GM20431 (cell line): Measurements from ENCODE around the gene CKB.

Experiments used
- in situ Hi-C: fragments of 300-500 bp; cut with MseI, MboI; formaldehyde crosslinking; loops from one replicate; pipeline ENCODE4 v1.15.0; 2020; ENCODE audit warnings: low sequenced_read_pairs; ENCODE audit not compliant: unreplicated experiment

The CKB gene

GRCh38 chr14:103499709-103500108 lies 22.9 kb downstream of the CKB start:
- in situ Hi-C loops: no loop called here

DNA sequence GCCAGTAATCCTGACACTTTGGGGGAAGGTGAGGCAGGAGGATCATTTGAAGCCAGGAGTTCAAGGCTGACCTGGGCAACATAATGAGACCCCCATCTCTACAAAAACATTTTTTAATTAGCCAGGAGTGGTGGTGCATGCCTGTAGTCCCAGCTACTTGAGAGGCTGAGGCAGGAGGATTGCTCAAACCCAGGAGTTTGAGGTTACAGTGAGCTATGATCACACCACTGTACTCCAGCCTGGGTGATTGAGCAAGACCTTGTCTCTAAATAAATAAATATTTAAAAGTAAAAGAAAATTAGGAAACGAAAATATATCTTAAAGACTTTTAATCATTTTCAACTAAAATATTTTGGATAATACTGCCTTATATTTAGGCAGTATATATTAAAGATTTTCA lies 25.9 kb downstream of the CKB start:
- in situ Hi-C loops: no loop called here

GRCh38 chr14:103495854-103496253 lies 26.8 kb downstream of the CKB start:
- in situ Hi-C loops: no loop called here

DNA sequence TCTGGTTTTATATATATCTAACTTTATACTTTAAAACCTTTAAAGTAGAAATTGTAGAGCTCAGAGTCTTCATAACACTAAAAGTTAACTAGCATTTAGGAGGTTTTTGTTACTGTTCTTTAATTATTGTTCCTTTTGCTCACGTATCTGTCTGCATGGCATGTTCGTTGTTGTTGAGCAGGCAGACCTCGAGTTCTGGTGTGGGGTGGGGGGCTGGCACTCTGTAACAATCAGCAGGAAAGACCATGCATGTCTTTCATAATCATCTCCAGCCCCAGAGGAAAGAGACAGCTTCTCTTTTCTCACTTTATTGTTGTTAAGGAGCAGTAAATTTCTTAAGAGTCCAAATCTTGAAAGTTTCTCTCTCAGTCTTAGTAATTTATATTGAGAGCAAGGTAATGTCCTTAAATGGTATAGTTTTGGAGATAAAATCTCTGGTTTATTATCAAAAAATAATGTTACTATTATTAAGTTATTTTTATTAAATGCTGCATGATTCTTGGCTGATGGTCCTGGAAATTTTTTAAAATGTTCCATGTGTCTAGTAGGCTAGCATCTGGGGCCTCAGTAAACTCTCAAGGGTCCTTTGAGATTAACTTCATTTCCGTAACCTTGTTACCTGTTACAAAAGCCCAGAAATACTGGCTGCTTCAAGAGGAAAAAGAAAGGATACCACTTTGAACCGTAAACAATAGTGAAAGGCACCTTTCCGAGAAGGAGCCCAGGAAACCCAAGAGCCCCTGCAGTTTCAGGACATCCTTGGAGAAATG lies 30.3 kb downstream of the CKB start:
- in situ Hi-C loops: no loop called here

- in situ Hi-C loops: no loop called here
These were observed 30.9 kb downstream of the CKB start for GRCh38 chr14:103491691-103492090.

GRCh38 chr14:103489621-103490020 lies 33.0 kb downstream of the CKB start:
- in situ Hi-C loops: no loop called here

DNA sequence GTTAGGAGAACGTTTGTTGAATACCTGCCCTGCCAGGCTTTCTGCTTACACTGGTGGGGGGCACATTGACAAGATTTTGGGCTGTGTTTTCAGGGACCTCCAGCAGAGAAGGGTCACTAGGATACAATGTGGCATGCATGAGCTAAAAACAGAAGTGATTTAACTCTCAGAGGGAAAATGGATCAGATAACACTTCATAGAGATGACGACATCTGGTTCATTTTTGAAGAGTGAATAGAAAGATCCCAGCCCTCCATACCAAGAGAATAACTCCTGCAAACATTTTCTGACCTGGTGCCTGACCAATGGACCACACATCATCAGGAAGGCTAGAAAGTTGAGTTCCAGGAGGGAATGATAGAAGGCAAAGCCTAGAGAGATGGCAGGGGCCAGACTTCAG lies 33.7 kb downstream of the CKB start:
- in situ Hi-C loops: no loop called here

DNA sequence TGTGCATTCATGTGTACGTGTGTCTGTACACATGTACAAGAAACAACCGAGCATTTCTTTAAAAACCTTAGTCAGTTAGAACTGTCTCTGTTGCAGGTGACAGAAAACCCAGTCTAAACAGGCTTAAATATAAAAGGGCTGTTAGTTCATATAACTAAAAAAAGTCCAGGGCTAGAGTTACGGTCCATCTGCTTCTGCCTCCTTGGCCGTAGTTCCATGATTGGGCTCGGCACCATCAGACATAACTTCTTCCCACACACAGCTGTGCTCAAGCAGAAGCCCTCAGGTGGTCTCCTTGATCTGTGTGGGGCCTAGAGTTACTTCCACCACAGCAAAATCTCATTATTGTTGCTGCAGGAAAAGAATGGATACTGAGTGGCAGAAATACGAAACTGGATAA lies 34.6 kb downstream of the CKB start:
- in situ Hi-C loops: no loop called here

- in situ Hi-C loops: no loop called here
These were observed 37.1 kb downstream of the CKB start for GRCh38 chr14:103485504-103485903.

GRCh38 chr14:103483600-103483999 lies 39.0 kb downstream of the CKB start:
- in situ Hi-C loops: no loop called here

- in situ Hi-C loops: no loop called here
These were observed 42.0 kb downstream of the CKB start for GRCh38 chr14:103480595-103480994.

DNA sequence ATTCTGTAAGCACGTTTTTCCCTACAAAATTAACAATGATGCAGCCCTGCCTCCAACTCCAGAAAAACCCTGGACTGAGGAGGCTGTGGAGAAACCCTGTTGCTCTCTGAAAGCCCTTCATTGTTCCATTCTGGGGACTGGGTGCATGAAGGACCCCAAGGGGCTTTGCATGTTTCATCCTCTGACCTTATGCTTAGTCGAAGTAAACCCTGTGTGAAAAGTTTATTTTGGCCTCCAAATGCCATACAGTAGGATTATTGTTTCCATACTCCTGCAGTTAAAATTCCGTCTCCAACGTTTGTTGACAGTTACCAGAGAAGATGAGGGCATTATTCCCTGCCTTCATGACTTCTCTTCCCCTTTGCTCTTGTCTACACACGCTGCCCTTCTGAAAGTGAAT lies 46.0 kb downstream of the CKB start:
- in situ Hi-C loops: no loop called here

GRCh38 chr14:103476065-103476464 lies 46.6 kb downstream of the CKB start:
- in situ Hi-C loops: no loop called here

GRCh38 chr14:103474893-103475292 lies 47.7 kb downstream of the CKB start:
- in situ Hi-C loops: no loop called here

GRCh38 chr14:103472939-103473338 lies 49.7 kb downstream of the CKB start:
- in situ Hi-C loops: no loop called here
